ENCODE measurements around the gene WNT7B. TPM values are rescaled to one million over a fixed set of nuclear protein-coding genes. Genes with fewer than 3 reads are reported as not detected.
A peak's percentile ranks its signal among the peaks of the same experiment; 100 is the strongest.

The WNT7B gene
- total RNA-seq, 1 donor from 2014 or later = 5.4 TPM

- no peak overlapping the region for H3K4me3 ChIP-seq
- no peak for TF ChIP-seq CTCF (IDR thresholded peaks at IDR 0.05)
These were observed 62.7 kb downstream of the WNT7B start for GRCh38 chr22:45914309-45914708.

GRCh38 chr22:45912910-45913309 is 64.1 kb downstream of the WNT7B start:
- no peak for TF ChIP-seq CTCF (IDR thresholded peaks at IDR 0.05)

More at GRCh38 chr22:45914309-45914708, 62.7 kb downstream of the WNT7B start:
- intact Hi-C loops (cut with DNase I) = no loop called here
- H3K9me3 ChIP-seq = no peaks in the 10 kb centered on the region
- no peak for ATAC-seq
- H3K27ac ChIP-seq = no peak overlapping the region
- DNase-seq = no peak
- peaks cover 9% of the 10 kb centered on the region for H3K4me1 ChIP-seq
- no peaks in the 10 kb centered on the region for H3K36me3 ChIP-seq
- no peaks in the 10 kb centered on the region for H3K27me3 ChIP-seq

GRCh38 chr22:45911601-45912271 is 65.2 kb downstream of the WNT7B start:
- DNase-seq (peak; percentile 90), ATAC-seq (peak; percentile 83)
- H3K27me3 ChIP-seq = no peaks in the 10 kb centered on the region
- peaks cover 9% of the 10 kb centered on the region for H3K4me1 ChIP-seq
- H3K4me3 ChIP-seq = no peak overlapping the region
- intact Hi-C loops (cut with DNase I) = no loop called here
- H3K9me3 ChIP-seq = no peaks in the 10 kb centered on the region
- no peaks in the 10 kb centered on the region for H3K36me3 ChIP-seq
- TF ChIP-seq CTCF (IDR thresholded peaks at IDR 0.05) = peak; percentile 20
- H3K27ac ChIP-seq = peak overlapping the region; percentile 6

More at GRCh38 chr22:45912910-45913309, 64.1 kb downstream of the WNT7B start:
- intact Hi-C loops (cut with DNase I) = no loop called here
- no peak overlapping the region for H3K4me3 ChIP-seq
- ATAC-seq (no peak), DNase-seq (no peak)
- H3K36me3 ChIP-seq = no peaks in the 10 kb centered on the region
- H3K27me3 ChIP-seq = no peaks in the 10 kb centered on the region
- H3K27ac ChIP-seq = no peak overlapping the region
- H3K9me3 ChIP-seq = no peaks in the 10 kb centered on the region
- peaks cover 9% of the 10 kb centered on the region for H3K4me1 ChIP-seq

- Histone ChIP-seq H3K27ac (peak overlapping the region; percentile 6), H3K4me1 (peaks cover 11% of the 10 kb centered on the region), H3K27me3 (no peaks in the 10 kb centered on the region), H3K9me3 (no peaks in the 10 kb centered on the region), H3K36me3 (no peaks in the 10 kb centered on the region), H3K4me3 (no peak overlapping the region)
- ATAC-seq (no peak), DNase-seq (no peak)
- TF ChIP-seq CTCF (IDR thresholded peaks at IDR 0.05) = no peak
- intact Hi-C loops (cut with DNase I) = no loop called here
These were observed 66.0 kb downstream of the WNT7B start for GRCh38 chr22:45910928-45911467.

- ATAC-seq (no peak), DNase-seq (no peak)
- Histone ChIP-seq H3K27me3 (no peaks in the 10 kb centered on the region), H3K27ac (no peak overlapping the region), H3K9me3 (no peaks in the 10 kb centered on the region), H3K4me1 (peaks cover 15% of the 10 kb centered on the region), H3K4me3 (no peak overlapping the region), H3K36me3 (no peaks in the 10 kb centered on the region)
- TF ChIP-seq CTCF (IDR thresholded peaks at IDR 0.05) = no peak
- intact Hi-C loops (cut with DNase I) = no loop called here
These were observed 68.0 kb downstream of the WNT7B start for GRCh38 chr22:45908961-45909360.
